Gastrocnemius medialis (tissue), 4 donors: Measurements from ENCODE around the gene HSPA4. TPM values are rescaled to one million over a fixed set of nuclear protein-coding genes. Genes with fewer than 3 reads are reported as not detected.
A peak's percentile ranks its signal among the peaks of the same experiment; 100 is the strongest.

Experiments used
- ATAC-seq, 2 donors: fragments of 150-250 bp; one replicate each; pipeline ENCODE4 v1.9.1; 2016
- DNase-seq, 2 donors: peaks; one replicate each; pipeline ENCODE4 v3.0.0-alpha.2; 2019
- H3K27ac ChIP-seq, 4 donors: fragments of 200-600 bp; sonication (generic); 1 replicate in 1 of 4; 2 replicates in 3 of 4; pipeline ENCODE4 v1.5.1; 2016 to 2018; ENCODE audit warnings: mild to moderate bottlenecking in 2 of 4, moderate library complexity in 1 of 4
- H3K27me3 ChIP-seq, 3 donors: fragments of 200-600 bp; sonication (generic) in 2 of 3; 1 replicate in 1 of 3; 2 replicates in 2 of 3; pipeline versions ENCODE4 v1.5.1 to v1.6.0; 2016 to 2019; ENCODE audit warnings: mild to moderate bottlenecking in 1 of 3, moderate library complexity in 1 of 3
- H3K36me3 ChIP-seq, 2 donors: fragments of 200-600 bp; sonication (generic) in 1 of 2; one replicate each; pipeline ENCODE4 v1.5.1; 2017 to 2018
- H3K4me1 ChIP-seq, 2 donors: fragments of 200-600 bp; sonication (generic) in 1 of 2; one replicate each; pipeline ENCODE4 v1.5.1; 2016 to 2017; ENCODE audit warnings: mild to moderate bottlenecking in 2 of 2
- H3K4me3 ChIP-seq, 4 donors: fragments of 200-600 bp; sonication (generic) in 3 of 4; 1 replicate in 1 of 4; 2 replicates in 3 of 4; pipeline ENCODE4 v1.5.1; 2016 to 2019; ENCODE audit warnings: mild to moderate bottlenecking in 2 of 4
- H3K9me3 ChIP-seq, 3 donors: fragments of 200-600 bp; sonication (generic) in 2 of 3; 1 replicate in 1 of 3; 2 replicates in 2 of 3; pipeline ENCODE4 v1.5.1; 2016 to 2019
- POLR2A ChIP-seq, 2 donors: fragments of 450-650 bp; IDR thresholded peaks; one replicate each; pipeline ENCODE4 v1.6.1; 2017; ENCODE audit warnings: antibody characterized with exemption in 2 of 2, mild to moderate bottlenecking in 2 of 2, moderate library complexity in 2 of 2
- in situ Hi-C, 4 donors: fragments of 200-750 bp; cut with MboI; loops; one replicate each; pipeline versions ENCODE4 v1.15.0 to v1.8.0; 2017; ENCODE audit warnings: low sequenced_read_pairs in 4 of 4
- intact Hi-C: fragments of 100-400 bp; cut with DNase I; formaldehyde crosslinking; loops from one replicate; pipeline ENCODE4 v1.15.1; 2023; ENCODE audit warnings: low total_unique reads
- total RNA-seq, 4 donors: library from RNA; depleted of rRNA; stranded (reverse); fragments of >200 nt; gene quantifications; one replicate each; pipeline versions ENCODE4 v1.1.0 to v1.2.3, GENCODE V29; 2016
- TF ChIP-seq, protein P1 (sequence below), 5 experiments: fragments of 450-650 bp in 3 of 5; fragments of 200-600 bp in 2 of 5; sonication (generic) in 2 of 5; IDR thresholded peaks in 4 of 5; conservative IDR thresholded peaks in 1 of 5; 1 replicate in 4 of 5; 2 replicates in 1 of 5; pipeline ENCODE4 v1.5.1; 2016 to 2019; ENCODE audit warnings: antibody characterized with exemption in 5 of 5, mild to moderate bottlenecking in 3 of 5, moderate library complexity in 3 of 5

HSPA4 gene
- total RNA-seq, 4 donors from 2014 or later: 62.6 to 96.4 (median 74.1) TPM

DNA sequence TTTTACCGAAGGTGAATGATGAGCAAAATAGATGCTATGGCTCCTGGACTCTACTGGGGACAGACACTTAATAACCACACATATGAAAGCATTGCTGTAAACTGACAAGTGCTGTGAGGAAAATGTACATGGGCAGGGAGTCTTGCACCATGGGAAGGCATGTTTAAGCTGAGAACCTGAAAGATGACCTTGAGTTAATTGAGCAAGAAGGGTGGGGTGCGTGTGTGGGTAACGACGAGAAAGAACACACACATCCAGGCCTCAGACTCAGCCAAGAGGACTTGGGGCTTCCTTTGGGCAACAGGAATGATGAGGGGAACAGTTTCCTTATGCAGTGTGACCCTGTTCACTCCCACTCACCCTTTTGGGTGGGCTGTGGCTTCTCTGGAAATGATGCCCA, 73.1 kb downstream of the HSPA4 start:
- Histone ChIP-seq H3K4me3 (no peak overlapping the region), H3K4me1 (peaks cover 37 to 57% of the 10 kb centered on the region in 2 donors), H3K9me3 (no peaks in the 10 kb centered on the region), H3K36me3 (no peaks in the 10 kb centered on the region), H3K27me3 (no peaks in the 10 kb centered on the region), H3K27ac (peak overlapping the region; percentile 88 to 95 (median 93))
- DNase-seq (peak in 1 of 2 donors; percentile 75), ATAC-seq (peak; percentile 10 to 58)
- TF ChIP-seq, protein P1, sequence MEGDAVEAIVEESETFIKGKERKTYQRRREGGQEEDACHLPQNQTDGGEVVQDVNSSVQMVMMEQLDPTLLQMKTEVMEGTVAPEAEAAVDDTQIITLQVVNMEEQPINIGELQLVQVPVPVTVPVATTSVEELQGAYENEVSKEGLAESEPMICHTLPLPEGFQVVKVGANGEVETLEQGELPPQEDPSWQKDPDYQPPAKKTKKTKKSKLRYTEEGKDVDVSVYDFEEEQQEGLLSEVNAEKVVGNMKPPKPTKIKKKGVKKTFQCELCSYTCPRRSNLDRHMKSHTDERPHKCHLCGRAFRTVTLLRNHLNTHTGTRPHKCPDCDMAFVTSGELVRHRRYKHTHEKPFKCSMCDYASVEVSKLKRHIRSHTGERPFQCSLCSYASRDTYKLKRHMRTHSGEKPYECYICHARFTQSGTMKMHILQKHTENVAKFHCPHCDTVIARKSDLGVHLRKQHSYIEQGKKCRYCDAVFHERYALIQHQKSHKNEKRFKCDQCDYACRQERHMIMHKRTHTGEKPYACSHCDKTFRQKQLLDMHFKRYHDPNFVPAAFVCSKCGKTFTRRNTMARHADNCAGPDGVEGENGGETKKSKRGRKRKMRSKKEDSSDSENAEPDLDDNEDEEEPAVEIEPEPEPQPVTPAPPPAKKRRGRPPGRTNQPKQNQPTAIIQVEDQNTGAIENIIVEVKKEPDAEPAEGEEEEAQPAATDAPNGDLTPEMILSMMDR (IDR thresholded peaks at IDR 0.05 in 4 of 5, conservative IDR thresholded peaks at IDR 0.05 in 1 of 5): no peak
- no peak for TF ChIP-seq POLR2A (IDR thresholded peaks at IDR 0.05)
- intact Hi-C loops: no loop called here
- in situ Hi-C loops: loop anchor here in 1 of 4 donors (25.0 kb wide), 1 partner anchor 737 kb away; no protein-coding TSS in a partner anchor

- ATAC-seq (no peak), DNase-seq (no peak)
- Histone ChIP-seq H3K4me3 (no peak overlapping the region), H3K9me3 (no peaks in the 10 kb centered on the region), H3K27ac (peak overlapping the region in 3 of 4 donors; percentile 18 to 94 (median 92)), H3K36me3 (no peaks in the 10 kb centered on the region), H3K4me1 (peaks cover 16 to 28% of the 10 kb centered on the region in 2 donors), H3K27me3 (no peaks in the 10 kb centered on the region)
- intact Hi-C loops: no loop called here
- TF ChIP-seq, protein P1 (IDR thresholded peaks at IDR 0.05 in 4 of 5, conservative IDR thresholded peaks at IDR 0.05 in 1 of 5): no peak
- no peak for TF ChIP-seq POLR2A (IDR thresholded peaks at IDR 0.05)
- in situ Hi-C loops: no loop called here
Observed at GRCh38 chr5:133128066-133128465, 76.3 kb downstream of the HSPA4 start.

- Histone ChIP-seq H3K4me3 (no peak overlapping the region), H3K36me3 (no peaks in the 10 kb centered on the region), H3K27ac (no peak overlapping the region), H3K27me3 (no peaks in the 10 kb centered on the region), H3K4me1 (peaks cover 11 to 16% of the 10 kb centered on the region in 2 donors), H3K9me3 (no peaks in the 10 kb centered on the region)
- in situ Hi-C loops: no loop called here
- TF ChIP-seq, protein P1 (IDR thresholded peaks at IDR 0.05 in 4 of 5, conservative IDR thresholded peaks at IDR 0.05 in 1 of 5): no peak
- TF ChIP-seq POLR2A (IDR thresholded peaks at IDR 0.05): no peak
- DNase-seq: no peak
- intact Hi-C loops: no loop called here
- no peak for ATAC-seq
Observed at GRCh38 chr5:133129289-133129688, 77.5 kb downstream of the HSPA4 start.

DNA sequence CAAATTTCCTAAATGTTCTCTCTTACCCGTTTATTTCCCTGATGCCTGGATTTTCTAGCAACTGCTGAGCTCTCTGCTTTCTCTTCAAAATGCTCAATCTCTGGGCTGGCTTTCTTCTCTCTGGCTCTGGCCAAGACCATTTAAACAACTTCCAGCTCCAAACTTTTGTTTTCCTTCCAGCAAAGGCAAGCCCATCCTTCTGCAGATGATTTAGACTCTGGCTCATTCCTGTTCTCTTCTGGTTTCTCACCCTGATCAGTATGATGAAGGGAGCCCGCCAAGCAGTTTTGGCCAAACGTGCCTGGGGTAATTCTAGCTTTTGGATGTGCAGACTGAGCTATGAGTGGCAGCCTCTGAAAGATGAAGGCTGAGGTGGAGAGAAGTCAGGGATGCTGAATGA, 78.1 kb downstream of the HSPA4 start:
- peaks cover 6 to 9% of the 10 kb centered on the region in 2 donors for H3K4me1 ChIP-seq
- no peak for TF ChIP-seq POLR2A (IDR thresholded peaks at IDR 0.05)
- TF ChIP-seq, protein P1 (IDR thresholded peaks at IDR 0.05 in 4 of 5, conservative IDR thresholded peaks at IDR 0.05 in 1 of 5): no peak
- intact Hi-C loops (no loop called here), in situ Hi-C loops (no loop called here)
- H3K4me3 ChIP-seq: no peak overlapping the region
- H3K27me3 ChIP-seq: no peaks in the 10 kb centered on the region
- no peak overlapping the region for H3K27ac ChIP-seq
- H3K9me3 ChIP-seq: no peaks in the 10 kb centered on the region
- H3K36me3 ChIP-seq: no peaks in the 10 kb centered on the region
- DNase-seq (no peak), ATAC-seq (no peak)
